HG03354 (cell line): ENCODE data around the gene COQ8A.
"Not testable (repeated sequence)": the region's sequence is repeated elsewhere in the genome, so short reads cannot be mapped to it uniquely, and the experiment has no call there.

Source experiments
- ATAC-seq: cut with Tn5 transposase; IDR thresholded peaks from one replicate; pipeline ENCODE4 v1.9.1; 2021; ENCODE audit warnings: mild to moderate bottlenecking; ENCODE audit not compliant: unreplicated experiment, poor library complexity, severe bottlenecking

The COQ8A gene

DNA sequence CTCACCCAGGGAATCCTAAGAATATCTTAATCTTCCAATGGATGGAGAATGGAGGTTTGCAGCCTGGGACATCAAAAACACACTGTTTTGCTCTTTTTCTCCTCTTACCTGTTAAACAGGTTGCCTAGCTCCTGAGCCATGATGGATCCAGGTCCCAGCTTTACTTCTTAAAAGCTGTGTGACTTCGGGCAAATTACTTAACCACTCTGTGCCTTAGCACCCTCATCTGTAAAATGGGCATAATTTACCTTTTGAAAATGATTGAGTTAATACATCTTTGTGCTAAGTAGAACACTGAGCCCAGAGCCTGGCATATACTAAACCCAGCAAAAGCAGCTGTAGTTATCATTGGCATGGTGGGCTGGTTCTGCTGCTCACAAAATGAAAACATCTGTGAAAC is 10.2 kb downstream of the COQ8A start:
- ATAC-seq, result no peak

DNA sequence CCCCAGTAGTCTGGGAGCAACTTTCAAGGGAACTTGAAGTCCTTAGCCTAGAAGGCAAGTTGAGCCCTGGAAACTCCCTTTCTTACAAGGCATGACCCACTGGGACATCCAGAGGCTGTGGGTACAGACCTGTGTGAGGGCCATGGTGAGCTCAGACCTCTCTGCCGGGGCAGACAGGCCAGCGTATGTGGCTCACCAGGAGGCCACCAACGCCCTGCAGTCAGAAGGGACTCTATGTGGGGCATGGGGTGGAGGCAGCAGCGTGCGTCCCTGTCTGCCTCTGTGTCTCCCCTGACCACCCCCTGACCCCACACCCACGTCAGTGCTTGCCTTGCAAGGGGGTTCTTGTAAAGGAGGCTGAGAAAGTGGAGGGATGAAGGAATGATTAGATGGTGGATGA is 10.8 kb downstream of the COQ8A start:
- no peak for ATAC-seq

DNA sequence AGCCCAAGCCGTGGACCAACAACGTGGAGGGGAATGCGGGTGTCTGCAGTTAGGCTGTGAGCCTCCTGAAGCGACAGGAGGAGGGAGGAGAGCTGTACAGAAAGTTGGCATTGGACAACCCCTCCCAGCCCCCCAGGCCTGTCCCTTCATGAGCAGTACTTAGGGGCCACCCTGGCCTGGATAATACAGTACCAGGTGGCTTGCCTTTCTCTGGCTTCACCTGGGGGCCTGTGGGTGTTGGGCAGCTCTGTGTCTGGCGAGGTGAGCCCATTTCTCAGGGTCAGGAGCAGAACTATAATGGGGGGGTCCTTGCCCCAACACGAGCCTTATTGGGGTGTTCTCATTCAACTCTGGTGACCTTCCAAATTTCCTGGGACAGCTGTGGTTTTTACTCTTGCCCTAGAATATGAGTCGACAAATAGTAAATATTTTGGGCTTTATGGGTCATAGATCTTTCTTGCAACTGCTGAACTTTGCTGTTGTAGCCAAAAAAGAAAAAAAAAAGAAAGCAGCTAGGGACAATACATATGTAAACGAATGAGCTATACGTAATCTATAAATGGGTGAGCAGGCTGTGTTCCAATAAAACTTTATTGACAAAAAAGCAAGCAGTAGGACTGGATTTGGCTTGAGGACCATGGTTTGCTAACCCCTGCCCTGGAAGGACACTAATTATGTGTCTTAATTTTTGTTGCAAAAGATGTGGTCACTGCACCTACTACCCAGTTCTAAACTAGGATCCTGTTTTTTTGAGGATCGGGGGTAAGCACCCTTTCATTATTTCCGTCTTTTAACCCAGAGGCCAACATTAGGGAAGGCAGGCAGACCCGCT is 11.4 kb downstream of the COQ8A start:
- no peak for ATAC-seq

DNA sequence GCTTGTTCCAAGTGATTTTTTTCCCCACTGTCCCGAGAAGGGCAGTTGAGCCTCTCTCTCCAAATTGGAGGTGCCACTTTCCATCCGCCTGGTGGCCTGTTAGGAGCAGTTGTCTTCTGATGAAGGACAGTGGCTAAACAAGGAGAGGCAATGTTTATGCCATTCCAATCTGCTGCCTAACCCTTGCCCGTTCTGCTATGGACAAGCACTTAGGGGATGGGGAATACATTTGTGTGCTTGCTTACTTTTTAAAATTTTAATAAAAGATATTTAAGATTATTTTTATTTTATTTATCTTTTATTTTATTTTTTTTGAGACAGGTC is 12.0 kb downstream of the COQ8A start:
- no peak for ATAC-seq

DNA sequence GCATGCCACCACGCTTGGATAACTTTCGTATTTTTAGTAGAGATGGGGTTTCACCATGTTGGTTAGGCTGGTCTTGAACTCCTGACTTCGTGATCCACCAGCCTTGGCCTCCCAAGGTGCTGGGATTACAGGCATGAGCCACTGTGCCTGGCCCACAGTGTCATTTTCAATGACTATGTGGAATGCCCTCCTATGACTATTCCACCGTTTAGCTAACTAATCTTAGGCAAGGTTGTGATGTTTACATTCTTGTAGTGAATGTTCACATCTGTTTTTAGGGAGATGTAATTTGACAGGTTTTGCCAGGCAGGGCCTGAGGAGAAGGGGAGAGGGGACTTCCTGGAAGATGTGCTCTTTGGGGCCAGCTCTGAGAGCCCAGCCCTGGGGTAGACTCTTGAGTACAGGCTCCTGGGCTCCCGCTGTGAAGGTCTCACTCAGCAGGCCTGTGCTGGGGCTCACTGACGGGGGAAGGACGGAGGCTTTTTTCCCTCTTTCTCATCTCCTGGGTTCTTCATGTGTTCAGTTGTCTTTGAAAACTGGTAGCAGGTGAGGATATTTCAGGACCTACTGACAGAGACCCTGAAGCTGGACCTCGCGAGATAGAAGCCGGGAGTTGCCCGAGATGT is 13.2 kb downstream of the COQ8A start:
- ATAC-seq, result no peak

DNA sequence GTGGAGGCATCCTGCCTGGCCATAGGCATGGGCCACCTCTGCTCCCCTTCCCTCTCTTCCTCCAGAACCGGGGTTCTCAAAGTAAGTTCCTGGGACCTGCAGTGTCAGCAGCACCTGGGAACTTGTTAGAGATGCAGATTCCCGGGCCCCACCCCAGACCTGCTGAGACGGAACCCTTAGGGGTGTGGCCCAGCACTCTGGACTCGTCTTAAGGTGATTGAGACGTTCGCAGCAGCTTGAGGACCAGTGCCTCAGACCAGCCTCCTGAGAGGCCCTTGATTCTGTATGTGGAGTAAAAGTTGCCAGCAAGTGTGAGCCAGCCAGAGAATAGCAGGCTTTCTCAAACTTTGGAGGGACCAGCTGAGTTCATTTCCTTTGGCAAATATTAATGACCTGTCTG is 14.2 kb downstream of the COQ8A start:
- ATAC-seq, result no peak

DNA sequence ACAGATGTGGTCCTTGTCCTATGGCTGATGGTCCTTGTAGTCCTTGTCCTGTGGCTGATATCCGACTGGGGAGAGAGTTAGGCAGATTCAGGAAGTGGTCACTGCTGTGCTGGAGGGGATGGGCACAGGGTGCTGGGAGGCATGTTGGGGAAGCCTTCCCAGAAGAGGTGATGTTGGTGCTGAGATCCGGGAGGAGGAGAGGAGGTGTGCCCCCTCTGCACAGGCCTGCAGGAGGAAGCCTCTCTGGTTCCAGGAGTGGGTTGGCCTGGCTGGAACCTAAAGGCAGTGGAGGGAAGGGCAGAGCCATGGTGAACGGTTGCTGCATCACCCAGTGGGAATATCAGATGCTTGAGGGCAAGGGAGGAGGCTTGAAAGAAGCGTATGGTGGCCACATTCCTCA is 14.7 kb downstream of the COQ8A start:
- no peak for ATAC-seq

DNA sequence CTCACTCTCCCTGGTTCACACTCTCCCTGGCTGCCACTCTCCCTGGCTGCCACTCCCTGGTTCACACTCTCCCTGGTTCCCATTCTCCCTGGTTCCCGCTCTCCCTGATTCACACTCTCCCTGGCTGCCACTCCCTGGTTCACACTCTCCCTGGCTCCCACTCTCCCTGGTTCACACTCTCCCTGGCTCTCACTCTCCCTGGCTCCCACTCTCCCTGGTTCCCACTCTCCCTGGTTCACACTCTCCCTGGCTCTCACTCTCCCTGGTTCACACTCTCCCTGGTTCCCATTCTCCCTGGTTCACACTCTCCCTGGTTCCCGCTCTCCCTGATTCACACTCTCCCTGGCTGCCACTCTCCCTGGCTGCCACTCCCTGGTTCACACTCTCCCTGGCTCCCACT is 15.8 kb downstream of the COQ8A start:
- not testable (repeated sequence) for ATAC-seq

DNA sequence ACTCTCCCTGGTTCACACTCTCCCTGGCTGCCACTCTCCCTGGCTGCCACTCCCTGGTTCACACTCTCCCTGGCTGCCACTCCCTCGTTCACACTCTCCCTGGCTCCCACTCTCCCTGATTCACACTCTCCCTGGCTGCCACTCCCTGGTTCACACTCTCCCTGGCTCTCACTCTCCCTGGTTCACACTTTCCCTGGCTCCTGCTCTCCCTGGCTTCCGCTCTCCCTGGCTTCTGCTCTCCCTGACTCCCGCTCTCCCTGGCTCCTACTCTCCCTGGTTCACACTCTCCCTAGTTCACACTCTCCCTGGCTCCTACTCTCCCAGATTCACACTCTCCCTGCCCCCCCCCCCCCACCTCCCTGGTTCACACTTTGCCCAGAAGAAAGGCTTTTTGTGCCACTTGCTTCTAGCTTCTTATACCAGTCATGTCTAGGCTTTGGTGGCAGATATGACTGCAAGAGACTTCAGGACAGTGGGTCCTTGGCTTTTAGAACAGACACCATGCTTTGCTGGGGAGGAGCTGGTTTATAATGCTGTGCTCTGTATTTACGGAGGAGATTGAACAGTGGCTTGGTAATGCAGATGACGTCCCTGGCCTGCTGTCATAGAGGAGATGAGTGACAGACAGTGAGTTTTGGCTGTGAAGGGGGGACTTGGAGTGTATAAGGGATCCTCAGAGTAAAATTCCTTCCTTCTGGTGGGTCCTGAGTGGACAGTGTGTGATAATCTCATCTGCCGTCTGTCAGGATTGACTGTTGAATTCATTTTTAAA is 17.0 kb downstream of the COQ8A start:
- ATAC-seq, result no peak

DNA sequence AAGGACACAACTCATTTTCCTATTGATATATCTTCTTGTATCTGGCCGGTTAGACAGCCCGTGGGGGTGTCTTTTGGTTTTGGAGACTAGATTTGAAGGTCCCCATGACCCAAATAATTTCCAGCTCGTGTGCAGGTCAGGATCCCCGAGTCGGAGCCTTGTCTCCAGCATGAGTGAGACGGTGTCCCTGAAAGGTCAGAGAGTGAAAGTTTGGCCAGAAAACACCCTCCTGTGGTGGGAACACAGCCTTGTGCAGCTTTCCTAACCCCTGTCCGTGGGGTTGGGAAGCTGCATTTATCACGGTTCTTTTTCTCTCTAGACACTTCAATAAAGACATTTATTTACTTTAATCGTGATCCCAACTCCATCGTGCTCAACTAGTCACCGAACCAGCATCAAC is 17.6 kb downstream of the COQ8A start:
- no peak for ATAC-seq

DNA sequence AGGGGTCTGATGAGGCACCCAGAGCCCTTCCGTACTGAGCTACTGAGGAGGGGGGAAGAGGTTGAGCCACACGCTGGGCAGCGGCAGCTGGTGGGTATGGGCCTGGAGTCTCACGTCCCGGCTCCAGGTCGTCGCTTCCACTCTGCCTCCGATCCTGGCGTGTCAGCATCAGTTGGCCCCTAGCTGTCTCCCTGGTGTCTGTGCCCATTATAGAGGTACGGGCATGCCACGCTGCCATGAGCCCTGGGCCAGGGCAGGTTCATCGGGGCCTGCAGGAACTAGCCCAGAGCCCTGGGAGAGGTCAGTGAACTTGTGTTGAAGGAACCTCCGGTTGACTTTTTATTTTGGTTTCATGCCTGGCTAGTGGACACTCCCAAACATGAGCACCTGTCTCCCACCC is 18.2 kb downstream of the COQ8A start:
- no peak for ATAC-seq

DNA sequence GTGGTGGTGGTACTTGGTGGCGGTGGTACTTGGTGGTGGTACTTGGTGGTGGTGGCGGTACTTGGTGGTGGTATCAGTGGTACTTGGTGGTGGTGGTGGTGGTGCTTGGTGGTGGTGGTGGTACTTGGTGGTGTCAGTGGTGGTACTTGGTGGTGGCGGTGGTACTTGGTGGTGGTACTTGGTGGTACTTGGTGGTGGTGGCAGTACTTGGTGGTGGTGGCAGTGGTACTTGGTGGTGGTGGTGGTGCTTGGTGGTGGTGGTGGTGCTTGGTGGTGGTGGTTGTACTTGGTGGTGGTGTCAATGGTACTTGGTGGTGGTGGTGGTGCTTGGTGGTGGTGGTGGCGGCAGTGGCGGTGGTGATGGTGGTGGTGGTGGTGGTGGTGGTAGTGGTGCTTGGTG is 20.2 kb downstream of the COQ8A start:
- no peak for ATAC-seq

DNA sequence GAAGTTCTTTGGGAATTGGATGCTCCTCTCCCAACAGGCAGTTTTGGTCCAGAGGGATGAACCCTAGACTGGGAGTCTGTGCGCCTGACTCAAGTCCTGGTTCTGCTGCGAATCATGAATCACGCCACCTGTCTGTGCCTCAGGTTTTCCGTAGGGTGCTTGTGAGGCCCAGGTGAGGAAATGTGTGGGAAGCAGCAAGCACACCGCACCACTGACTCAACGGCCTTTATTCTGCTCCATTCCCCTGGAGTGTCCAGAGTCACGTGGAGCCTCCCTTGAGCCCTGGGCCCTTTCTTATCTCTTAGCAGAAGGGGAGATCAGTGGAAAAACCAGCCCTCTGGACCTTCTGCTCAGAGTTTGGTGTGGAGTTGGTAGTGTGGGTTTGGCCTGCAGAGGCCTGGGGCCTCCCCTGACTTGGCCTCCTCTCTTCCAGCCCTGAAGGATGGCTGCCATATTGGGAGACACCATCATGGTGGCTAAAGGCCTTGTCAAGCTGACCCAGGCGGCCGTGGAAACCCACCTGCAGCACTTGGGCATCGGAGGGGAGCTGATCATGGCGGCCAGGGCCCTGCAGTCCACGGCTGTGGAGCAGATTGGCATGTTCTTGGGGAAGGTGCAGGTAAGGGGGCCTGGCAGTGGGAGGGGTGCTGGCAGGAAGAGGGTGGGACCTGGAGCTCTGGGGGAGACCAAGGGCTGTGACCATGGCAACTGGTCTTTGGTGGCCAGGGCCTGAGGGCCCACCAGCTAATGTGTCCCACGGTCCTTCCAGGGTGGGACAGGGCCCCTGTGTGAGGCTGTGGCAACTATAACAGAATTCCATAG is 21.1 kb downstream of the COQ8A start:
- no peak for ATAC-seq

DNA sequence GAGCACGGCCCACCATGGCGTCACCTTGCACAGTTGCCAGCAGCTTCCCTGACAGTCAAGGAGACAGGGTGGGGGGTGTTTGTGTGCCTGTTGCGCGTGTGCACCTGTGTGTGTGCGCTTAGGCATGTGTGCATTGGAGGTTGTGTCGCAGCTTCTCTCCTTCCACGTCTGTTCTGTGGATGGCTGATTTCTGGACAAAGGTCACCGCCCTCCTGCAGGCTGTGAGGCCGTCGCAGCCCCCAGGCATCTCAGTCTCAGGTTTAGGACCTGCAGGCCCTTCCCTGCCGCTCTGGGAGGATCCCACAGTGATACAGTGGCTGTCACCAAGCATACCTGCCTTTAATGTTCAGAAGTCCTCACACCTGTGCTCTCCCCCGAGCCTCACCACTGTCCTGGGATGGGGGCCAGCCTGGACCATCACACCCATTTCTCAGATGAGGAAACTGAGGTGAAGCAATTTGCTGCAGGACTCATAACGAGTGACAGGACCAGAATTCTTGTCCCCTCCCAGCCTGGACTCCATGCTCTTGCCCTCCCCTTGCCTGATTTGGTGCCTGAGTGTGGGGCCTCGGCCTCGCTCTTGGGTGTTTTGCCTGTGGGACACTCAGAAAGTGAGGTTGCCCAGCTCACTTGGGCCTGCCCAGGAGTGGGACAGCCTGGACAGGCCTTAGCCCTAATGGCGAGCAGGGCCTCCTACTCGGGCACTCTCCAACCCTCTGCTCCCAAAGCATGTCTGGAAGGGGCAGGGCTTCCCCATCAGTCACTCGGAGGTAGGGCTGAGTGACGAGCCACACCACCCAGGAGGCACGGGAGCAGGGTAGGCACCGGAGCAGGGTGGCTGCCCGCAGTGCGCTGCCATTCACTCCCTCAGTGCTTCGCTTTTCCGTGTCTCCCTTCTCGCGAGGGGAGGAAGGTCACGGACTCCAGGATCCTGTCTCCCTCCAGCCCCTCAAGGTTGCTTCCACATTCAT is 22.6 kb downstream of the COQ8A start:
- ATAC-seq, result no peak

DNA sequence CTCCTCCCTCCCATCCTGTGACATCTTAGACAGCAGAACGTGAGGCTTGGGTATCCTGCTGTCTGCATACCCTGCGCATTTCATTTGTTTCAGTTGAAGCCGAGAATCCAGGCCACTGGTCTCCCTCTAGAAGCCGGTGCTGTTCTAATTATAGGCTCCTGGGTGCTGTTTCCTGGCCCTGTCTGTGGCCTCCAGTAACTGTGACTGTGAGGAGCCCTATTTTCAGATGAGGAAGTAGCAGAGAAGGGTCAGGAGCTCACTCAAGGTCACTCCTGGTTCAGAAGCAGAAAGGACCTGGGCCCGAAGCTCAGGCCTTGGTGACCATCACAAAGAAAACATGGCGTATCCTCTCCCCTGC is 24.0 kb downstream of the COQ8A start:
- no peak for ATAC-seq

DNA sequence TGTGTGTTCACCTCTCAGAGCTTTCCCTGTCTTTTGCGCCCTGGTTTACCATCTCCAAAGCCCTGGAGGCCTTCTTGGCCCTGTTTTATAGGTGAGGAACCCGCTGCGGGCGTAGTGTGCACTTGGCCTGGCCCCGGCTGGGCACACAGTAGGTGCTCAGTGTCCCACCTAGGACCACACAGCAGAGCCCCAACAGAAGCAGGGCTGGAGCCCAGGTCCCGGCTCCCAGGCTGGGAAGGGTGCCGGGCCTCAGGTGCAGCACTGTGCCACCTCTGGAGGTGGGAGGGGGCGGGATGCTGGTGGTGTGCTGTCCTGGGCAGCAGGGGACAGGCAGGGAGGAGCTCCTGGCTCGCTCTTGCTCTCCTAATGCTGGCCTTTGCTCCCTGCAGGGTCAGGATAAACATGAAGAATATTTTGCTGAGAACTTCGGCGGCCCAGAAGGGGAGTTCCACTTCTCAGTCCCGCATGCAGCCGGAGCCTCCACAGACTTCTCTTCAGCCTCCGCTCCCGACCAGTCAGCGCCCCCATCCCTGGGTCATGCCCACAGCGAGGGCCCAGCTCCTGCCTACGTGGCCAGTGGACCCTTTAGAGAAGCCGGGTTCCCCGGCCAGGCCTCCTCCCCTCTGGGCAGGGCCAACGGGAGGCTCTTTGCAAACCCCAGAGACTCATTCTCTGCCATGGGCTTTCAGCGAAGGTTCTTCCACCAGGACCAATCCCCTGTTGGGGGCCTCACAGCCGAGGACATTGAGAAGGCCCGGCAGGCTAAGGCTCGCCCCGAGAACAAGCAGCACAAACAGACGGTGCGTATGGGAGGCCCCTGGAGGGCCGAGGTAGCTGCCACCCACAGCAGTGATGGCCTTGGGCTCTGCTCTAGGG is 24.8 kb downstream of the COQ8A start:
- ATAC-seq, result no peak

DNA sequence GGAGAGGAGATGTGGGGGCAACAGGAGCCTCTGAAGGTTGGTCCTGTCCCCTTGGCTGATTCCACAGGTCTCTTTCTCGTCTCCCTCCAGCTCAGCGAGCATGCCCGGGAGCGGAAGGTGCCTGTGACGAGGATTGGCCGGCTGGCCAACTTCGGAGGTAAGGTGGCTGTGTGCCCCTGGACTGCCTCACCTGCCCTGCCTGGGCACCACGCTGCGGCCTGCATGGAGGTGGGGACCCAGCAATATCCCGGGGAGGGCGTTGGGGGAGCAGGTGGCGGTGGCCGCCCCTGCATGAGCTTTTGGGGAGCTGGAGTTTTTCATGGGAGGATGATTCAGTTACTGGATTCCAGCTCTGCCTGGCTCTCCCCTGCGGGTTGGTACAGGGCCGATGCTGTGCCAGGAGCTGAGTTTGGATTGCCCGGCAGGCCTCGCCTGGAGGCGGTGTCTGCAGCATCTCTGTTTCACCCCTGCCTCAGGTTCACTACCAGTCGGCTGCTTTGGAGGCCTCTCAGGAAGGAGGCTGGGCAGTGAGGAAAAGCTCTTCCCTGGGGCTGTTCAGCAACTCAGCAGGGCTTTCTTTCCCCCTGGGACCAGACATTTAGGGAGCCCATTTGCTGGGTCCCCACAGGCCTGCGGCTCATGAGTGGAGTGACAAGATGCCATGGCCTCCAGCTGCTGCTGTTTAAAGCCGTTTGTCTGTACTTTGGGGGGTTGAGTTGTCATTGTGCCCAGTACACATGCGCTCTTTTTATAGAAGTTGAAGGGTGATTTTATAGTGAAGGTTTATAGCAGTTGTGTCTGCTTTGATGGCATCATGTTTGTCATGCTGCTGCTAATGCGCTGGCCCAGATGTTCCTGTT is 25.7 kb downstream of the COQ8A start:
- no peak for ATAC-seq
